GM18951 (cell line): Measurements from ENCODE around the gene DENND1A.

Source experiments
- POLR2A ChIP-seq: IDR thresholded peaks from 4 replicates; pipeline ENCODE4 v1.6.1; 2011; ENCODE audit warnings: mild to moderate bottlenecking; ENCODE audit not compliant: insufficient read length, insufficient read depth; ENCODE audit errors: extremely low read depth
- in situ Hi-C: fragments of 300-500 bp; cut with MboI; formaldehyde crosslinking; loops from one replicate; pipeline ENCODE4 v1.12.0; 2022; ENCODE audit warnings: low sequenced_read_pairs, mixed read lengths, inconsistent platforms; ENCODE audit not compliant: unreplicated experiment

The DENND1A gene

DNA sequence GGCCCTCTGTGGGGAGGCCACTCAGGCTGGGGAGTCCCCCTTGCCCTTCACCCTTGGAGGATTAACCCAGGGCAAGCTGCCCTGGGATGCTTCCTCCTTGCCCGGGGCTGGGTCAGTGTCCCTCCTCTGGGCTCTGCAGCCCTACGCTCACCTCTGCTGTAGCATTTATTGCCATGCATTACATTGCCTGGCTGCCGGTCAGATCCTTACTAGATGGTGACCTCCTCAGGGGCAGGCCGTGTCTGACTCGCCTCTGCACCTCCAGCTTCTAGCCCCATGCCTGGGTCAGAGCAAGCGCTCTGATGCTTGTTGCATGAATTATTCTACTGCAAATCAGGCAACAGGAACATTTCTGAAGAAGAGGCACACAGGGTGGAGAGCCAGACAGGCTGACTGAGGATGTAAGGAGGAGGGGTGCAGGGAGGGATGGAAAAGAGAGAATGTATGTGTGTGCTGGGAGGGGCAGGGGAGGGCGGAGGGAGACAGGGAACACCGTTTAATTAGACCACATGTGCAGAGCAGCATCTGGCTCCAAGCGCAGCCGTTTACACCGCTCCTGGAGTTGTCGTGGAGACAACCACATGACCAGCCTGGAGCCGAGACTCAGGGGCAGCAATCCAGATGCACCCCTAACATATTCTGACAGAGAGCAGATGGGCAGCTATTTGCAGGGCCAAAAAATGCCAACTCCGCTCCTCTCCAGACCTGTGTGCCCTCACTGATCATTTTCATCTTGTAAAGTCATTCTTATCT lies 456.9 kb downstream of the DENND1A start:
- no peak for TF ChIP-seq POLR2A
- in situ Hi-C loops: no loop called here

DNA sequence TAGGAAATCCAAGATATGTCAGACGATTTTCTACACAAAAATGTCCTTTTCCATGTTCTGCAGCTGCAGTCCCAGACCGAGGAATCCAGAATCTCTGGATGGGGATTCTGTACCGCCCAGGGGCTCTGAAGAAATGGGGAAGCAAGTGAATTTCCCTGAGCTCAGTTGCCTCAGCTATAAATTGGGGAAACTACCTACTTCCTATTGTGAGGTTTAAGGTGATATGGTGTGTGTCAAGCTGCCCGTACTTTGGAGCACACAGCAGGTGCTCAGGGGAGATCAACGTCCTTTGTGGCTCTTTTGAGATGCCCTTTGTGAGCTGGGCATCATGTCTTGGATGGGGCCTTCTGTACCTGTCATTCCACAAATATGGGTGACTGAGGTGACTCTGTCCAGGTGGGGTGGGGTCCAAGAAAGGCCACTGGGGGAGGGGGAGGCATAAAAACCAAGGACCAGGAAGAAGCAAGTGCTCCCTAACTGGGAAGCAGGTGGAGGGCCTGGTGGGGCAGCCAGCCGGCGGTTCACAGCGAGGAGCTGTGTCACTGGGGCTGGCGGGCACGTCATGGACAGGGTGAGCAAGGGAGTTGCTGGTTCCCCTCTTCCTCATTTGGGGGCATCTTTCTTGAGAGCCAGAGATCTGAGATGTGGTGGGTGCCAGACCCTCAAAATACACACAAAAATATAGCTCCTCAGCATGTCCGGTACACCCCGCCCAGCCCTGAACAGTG lies 457.9 kb downstream of the DENND1A start:
- TF ChIP-seq POLR2A: no peak
- in situ Hi-C loops: no loop called here

DNA sequence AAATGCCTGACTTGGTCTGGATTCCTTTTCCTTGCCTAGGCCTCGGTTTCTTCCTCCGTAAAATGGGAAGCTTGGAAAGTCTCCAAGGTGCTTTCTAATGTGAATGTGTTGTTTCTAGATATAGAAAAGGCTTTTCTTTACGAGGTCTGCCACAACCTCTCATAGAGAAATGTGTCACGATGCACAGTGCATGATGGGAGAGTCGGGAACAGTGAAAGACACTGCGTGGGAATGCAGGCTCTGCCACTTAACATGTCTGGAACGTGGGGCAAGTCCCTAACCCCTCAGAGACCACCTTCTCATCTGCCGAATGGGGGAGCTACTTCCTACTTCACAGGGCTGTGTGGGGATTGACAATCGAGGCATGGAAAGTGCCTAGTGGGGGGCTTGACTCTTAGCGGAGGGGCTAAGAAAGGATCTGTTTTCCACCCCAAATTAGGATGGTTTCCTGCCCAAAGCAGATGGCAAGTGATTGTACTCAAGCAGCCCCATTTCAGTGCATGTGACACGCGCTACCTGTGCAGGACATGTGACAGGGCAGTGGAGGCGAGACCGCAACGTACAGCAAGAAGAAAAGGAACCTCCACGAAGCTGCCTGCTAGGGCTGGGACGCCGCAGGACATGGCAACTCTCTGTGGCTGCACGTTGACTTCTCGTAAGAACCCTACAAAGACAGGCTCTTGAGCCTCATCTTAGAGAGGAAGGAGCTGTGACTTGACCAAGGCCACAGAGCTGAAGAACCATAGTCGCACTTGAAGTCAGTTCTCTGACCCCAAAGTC lies 458.7 kb downstream of the DENND1A start:
- no peak for TF ChIP-seq POLR2A
- in situ Hi-C loops: no loop called here

DNA sequence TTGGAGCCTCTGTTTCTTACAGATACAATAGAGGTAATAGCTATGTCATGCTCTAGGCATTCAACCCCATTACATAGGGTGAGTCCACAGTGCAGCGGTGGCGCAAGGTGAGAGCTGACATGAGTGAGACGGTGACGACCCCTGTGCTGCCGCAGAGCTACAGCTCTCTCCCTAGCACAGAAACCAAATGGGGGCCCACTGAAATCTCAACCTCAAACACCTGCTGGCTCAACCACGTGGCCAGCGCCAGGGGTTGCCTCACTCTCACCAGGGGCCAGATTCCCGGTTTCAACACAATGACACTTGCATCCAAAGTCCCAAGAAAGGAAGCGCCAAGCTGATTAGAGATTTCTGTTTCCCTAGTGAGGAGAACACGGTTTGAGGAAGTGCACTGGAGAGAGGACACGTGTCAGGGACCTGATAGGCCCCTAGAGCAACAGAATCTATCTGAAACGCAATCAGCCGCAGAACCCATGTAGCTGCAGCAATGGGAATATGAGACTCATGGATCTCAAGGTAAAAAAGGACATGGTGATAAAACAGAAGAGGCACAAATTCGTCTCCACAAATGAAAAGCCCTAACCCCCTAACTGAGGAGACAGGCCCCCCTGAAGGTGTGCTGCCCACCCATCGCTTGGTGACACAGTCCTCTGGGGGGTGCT lies 459.7 kb downstream of the DENND1A start:
- in situ Hi-C loops: no loop called here
- no peak for TF ChIP-seq POLR2A

DNA sequence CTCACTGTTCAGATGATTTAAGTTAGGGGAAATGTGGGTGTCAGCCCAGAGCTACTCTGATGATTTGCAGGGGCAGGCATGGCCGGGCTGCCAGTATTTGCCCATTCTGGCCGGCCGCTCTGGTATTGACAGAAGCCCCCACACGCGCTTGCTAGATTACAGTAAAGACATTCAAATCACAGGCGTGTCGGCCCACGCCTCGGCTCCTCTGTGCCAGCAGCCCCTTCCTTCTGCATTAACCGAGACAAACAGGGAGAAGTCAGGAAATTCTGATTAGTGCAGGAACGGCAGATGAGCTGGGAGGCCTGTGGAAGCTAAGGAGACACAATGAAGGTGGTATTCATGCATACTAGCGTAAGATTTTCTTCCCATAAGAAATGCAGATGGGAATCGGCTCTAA lies 460.6 kb downstream of the DENND1A start:
- in situ Hi-C loops: no loop called here
- no peak for TF ChIP-seq POLR2A

DNA sequence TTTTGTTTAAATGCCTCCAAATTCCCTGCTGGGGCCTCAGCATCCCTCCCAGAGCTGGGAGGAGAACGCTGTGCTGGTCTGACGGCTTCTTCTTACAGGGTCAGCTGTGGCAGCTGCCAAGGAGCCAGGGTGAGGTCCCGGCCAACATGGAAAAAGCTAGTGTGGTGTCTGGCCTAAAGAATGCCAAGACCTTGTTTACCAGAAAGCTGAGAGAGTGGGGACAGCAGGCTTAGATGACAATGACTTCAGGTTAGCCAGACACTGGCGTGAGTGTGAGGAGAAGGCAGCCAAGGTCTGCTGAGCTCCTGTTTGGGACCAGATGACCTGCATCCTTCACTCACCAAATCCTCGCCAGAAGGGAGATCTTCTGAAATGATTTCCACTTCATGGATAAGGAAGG lies 461.4 kb downstream of the DENND1A start:
- in situ Hi-C loops: no loop called here
- no peak for TF ChIP-seq POLR2A

DNA sequence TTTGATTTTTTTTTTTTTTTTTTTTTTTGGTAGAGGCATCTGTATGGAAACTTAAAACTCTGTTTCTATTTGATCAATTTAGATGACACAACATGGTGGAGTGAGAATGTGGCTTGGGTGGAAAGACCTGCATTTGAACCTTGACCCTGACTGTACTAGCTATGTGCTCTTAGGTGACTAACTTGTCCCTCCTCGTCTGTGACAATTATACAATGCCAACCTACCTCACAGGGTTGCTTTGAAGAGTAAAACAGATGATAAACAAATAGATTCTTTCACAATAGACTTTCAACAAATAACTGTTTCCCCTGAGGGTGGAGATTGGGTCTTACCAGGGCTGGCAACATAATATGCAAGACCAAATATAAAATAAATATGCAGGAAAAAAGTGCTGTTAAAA lies 464.6 kb downstream of the DENND1A start:
- TF ChIP-seq POLR2A: no peak
- in situ Hi-C loops: no loop called here

DNA sequence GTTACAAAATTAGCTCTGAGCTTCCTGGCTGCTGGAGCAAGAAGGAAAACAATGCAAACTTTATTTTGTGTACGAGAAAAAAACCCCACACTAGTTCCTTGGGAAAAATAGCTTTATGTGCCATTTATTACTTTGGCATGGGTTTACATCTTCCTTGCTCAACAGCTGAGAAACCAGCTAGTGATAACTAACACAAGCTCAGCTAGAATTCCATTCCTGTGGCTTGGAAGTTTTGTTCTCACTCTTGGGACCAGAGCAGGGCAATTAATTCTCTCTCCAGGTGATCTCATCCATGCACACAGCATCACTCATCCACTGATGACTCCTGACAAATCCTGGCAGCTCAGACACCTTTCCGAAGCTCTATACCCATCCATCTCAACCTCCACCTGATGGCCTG lies 469.8 kb downstream of the DENND1A start:
- TF ChIP-seq POLR2A: no peak
- in situ Hi-C loops: no loop called here

DNA sequence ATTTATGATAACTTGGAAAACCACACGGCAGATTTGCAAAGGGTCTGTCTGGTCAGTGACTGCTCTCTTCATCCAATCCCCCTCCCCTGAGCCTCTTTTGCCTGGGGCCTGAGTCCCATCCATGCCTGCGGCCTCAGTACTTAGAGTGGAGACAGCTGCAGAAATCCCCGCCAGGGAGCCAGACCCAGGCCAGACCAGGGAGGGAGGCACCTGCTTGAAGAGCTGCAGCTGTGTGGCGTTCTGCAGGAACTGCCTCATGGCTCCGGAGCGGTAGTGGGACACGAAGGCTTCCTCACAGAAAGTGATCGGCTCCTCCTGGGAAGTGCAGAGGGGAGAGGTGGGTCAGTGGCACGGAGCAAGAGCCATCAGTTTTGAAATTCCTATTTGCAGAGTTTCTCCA lies 472.3 kb downstream of the DENND1A start:
- in situ Hi-C loops: no loop called here

DNA sequence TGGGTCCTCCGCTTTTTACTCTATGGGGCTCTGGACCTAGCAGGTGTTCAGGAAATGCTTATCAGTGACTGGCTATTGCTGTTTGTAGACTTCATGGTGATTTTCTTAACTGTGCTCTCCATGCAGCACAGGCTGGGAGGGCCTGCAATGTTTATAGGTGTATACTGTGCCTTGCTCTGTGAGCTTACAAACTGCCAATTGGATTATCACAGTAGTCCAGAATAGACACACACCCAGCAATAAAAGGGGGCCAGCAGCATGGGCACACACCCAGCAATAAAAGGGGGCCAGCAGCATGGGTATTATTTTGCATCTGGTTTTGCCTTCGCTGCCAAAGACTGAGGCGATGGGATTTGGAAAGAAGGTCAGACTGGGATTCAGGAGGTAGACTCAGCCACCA lies 473.9 kb downstream of the DENND1A start:
- in situ Hi-C loops: no loop called here
- TF ChIP-seq POLR2A: no peak

More for the DNA sequence above, 472.3 kb downstream of the DENND1A start:
- TF ChIP-seq POLR2A: no peak

DNA sequence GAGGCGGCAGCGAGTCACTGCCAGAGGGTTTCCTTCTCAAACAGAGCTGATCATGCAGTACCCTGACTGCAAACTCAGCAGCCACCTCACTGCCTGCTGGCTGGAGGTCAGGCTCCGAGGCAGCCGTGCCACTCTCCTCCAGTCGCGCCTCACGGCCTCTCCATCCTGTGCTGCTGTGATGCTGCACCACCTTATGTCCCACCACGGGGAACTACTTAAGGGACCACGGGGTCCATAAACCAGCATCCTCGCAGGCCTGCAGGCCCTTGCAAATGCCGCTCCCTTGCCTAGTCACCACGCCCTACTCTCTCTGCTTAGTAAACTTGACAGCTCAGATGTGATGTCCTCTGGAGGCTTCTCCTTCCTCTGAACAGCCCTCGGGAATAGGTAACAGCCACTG lies 474.7 kb downstream of the DENND1A start:
- no peak for TF ChIP-seq POLR2A
- in situ Hi-C loops: no loop called here

DNA sequence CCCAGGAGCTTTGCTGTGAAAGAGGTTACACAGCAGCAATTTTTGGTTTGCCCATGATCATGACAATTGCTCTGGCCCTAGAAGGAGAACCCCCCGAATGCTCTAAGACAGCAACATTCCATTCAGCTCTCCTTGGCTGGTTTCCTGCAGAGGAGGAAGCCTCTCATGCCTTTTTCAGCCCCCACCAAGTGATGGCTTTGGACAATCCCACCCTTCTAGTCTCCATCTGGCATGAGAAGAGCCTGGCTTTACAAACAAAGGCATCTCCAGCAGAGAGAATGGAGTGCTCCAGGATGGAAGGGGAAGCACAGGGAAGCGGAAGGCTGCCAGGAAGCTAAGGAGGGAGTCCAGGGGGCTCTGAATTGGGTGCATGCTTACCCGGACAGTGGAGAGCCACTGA lies 475.6 kb downstream of the DENND1A start:
- in situ Hi-C loops: no loop called here
- TF ChIP-seq POLR2A: no peak

DNA sequence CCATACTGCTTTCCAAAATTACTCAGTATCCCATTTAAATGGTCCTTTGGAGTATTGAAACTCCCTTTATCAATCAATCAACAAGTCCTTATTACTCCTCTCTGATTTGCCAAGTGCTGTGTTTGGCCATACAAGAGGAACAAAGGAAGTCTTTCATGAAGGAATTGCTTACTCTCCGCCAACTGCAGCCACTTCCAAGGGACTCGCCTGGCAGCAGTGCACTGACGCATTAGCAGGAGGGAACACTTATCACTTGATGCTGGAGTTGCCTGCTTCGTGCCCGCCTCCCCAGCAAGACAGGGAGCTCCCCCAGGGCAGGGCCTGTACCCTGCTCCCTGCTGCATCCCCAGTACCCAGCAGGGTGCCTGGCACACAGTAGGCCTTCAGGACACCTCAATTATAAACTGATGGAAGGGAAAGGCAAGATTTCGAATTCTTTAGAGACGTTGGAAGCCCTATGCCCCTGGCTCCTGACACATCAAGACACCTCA lies 476.1 kb downstream of the DENND1A start:
- in situ Hi-C loops: no loop called here
- TF ChIP-seq POLR2A: no peak
